Measurements from ENCODE around the gene HDHD2.

DNA sequence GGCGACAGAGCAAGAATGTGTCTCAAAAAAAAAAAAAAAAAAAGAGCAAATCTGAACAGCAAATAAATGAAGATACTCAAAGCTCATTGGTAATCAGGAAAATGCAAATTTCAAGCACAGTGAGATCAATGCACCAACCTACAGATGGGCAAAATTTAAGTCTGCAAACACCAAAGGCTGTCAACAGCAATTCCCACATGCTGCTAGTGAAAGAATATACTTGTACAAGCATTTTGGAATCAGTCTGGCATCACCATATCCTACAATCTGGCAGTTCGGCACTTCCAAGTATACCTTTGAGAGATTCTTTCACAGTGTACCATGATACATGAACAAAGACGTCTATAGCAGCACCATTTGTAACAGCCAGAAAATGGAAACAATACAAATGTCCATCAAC, 4.1 kb downstream of the HDHD2 start:
- TF ChIP-seq YY1 (IDR thresholded peaks at IDR 0.05; ENCODE audit: insufficient read depth, insufficient read length) (no peak), ZNF274 (IDR thresholded peaks at IDR 0.05; ENCODE audit: low read depth, low read length) (no peak)

Measured in NT2/D1 (cell line).